GM12865 (cell line): ENCODE measurements around the gene RUNX2.

Source experiments
- DNase-seq: peaks from one replicate; pipeline ENCODE4 v3.0.0; 2010; ENCODE audit warnings: low read depth
- H3K4me3 ChIP-seq: 2 replicates; pipeline ENCODE4 v1.5.1; 2011; ENCODE audit warnings: mild to moderate bottlenecking, low read depth, low read length, control low read depth
- CTCF ChIP-seq: IDR thresholded peaks from 2 replicates; pipeline ENCODE4 v1.5.1; 2011; ENCODE audit warnings: low read length, control low read depth, low read depth, inconsistent platforms; ENCODE audit not compliant: insufficient read depth; ENCODE audit errors: missing control alignments

The RUNX2 gene

GRCh38 chr6:45488269-45488668 lies 160.1 kb downstream of the RUNX2 start:
- no peak for TF ChIP-seq CTCF
- no peak for DNase-seq
- no peak overlapping the region for H3K4me3 ChIP-seq

GRCh38 chr6:45488889-45489288 lies 160.8 kb downstream of the RUNX2 start:
- no peak for DNase-seq
- TF ChIP-seq CTCF, result no peak
- H3K4me3 ChIP-seq, result no peak overlapping the region

DNA sequence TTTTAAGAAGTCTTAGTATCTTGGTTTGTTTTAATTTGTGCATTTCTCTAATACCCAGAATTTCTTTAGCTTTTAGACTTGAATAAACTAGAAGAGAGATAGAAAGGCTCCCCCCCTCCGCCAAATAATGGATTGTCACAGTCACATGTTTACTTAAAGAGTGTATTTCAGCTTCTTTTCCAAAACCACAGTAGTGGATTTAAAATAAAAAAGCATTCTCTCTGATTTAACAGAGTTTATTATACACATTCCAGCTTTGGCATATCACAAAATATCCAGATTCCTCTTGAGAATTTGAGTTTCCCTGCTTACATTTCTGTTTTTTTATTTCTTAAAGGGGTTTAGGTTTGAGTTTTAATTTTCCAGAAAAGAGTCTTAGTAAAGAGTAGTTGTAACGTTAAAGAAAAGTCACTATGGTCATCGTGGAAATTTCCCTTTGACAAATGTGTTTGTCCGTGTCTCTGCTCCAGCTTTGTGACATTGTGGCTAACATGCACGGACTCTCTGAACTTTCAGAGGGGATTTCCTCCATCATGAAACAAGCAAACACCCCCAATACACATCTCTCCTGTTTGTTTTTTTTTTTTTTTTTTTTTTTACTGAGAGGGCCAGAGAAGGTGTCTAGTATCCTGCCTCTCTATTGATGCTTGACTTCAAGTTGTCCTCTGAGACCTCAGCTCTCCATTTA lies 163.1 kb downstream of the RUNX2 start:
- H3K4me3 ChIP-seq, result no peak overlapping the region
- no peak for DNase-seq
- TF ChIP-seq CTCF, result no peak

- TF ChIP-seq CTCF, result no peak
- H3K4me3 ChIP-seq, result no peak overlapping the region
- DNase-seq, result no peak
These were observed 163.7 kb downstream of the RUNX2 start for GRCh38 chr6:45491874-45492273.

DNA sequence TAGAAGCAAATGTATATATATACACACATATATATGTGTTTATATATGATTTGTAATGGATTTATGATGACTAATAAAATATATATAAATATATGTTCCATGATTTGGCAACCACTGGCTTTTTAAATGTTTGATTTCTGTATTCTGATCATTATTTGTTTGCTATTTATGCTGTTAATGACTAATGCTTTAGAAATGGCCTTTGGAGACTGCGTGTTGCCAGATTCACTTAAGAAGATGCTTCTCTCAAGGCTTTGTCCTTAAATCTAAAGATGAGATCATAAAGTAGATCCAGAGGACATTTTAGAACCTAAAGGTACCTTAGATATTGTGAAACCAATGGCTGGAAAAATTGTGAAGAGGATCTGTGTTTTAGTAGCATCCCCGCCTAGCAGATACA lies 165.6 kb downstream of the RUNX2 start:
- TF ChIP-seq CTCF, result no peak
- no peak overlapping the region for H3K4me3 ChIP-seq
- no peak for DNase-seq

DNA sequence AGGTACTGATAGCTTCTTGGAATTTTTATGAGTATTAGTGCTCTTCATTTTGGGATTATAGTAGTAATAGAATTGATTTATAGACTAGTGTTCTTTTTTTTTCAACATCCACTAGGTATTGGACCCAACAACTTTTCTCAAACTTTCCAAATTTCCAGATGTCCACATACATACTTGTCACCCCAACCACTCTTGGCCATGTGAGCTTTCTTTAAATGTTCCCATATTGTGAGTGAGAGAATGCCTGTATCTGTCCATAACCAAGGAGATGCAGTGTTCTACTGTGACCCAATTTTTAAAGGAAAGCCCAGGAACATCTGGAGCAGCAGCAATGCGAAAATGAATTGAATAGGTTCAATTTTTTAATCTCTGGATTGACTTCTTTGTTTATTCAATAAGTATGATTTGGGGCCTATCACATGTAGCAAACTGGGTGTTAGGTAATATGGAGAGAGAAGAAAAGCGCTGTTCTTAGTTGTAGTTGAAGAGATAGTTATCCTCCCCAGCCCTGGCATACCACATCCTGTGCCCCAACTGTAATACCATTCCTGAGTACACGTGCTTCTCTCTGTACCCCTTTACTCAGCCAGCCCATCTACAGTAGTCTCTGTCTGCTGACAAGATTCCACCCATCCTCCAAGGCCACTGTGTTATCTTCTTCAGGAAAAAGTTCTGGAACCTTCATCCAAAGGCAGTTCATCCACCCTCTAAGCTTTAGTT lies 166.4 kb downstream of the RUNX2 start:
- no peak for DNase-seq
- no peak overlapping the region for H3K4me3 ChIP-seq
- no peak for TF ChIP-seq CTCF
